ENCODE measurements around the gene MYOG. TPM values are rescaled to one million over a fixed set of nuclear protein-coding genes. Genes with fewer than 3 reads are reported as not detected.

Gene MYOG
- total and polyA plus RNA-seq, 2 of the 13 experiments (the other 11 are each of a cell fraction or from before 2014, with no cell fraction given), result not detected

DNA sequence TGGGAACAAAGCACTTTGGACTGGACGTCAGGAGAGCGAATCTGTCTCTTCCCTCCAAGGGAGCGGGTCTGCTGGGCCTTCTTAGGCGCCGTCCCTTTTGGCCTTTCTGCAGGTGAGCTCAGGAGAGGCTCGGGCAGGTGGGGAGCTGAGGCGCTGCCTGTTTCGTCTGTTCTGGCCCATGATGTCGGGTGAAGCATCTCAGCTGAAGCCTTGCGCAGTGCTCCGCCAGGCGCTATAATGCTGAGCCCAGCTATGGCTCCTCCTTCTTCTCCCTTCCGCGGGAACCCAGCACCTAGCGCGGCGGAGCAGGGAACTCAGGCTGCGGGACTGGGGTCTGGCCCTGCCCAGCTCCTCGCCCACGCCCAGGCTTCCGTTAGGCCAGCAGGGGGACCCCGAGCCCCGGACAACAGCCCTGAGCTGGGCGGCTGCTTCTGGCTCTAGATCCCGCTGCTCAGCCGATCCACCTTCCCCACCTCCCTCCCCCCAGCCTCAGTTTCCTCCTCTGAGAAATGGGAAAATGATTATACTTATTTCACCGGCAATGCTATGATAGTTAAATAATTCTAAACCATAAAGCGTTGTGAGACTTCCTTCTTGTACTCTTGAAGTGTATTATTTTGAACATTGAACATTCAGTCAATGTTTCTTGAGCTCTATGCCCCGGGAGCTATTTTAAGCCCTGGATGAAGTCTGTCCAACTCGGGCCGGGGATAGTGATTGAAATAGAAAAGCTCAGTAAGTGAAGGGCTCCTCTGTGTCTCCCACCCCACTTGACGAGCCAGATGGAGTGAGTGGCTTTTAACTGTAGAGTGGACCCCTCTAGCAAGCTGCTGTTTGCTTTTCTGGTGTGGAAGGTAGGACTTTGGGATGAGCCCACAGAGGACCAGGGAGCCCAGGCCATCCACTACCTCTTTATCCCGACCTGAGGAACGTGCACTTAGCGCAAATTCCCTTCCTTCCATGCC lies 32.1 kb upstream of the MYOG start (continued):
- TF ChIP-seq SMC3 (IDR thresholded peaks at IDR 0.05; ENCODE audit: low read length) (peak; percentile 30; the same call in 1 of the 2 replicates), ZNF747 (CRISPR knock-in tag; IDR thresholded peaks at IDR 0.05; ENCODE audit: borderline replicate concordance) (no peak), ZNF567 (CRISPR knock-in tag; IDR thresholded peaks at IDR 0.05; ENCODE audit: borderline replicate concordance) (no peak), HMG20B (CRISPR knock-in tag; conservative IDR thresholded peaks at IDR 0.05) (no peak), ZNF205 (CRISPR knock-in tag; IDR thresholded peaks at IDR 0.05) (no peak), ELF3 (CRISPR knock-in tag; IDR thresholded peaks at IDR 0.05) (0 out of 2 replicates have a peak, but pooled peaks have one; percentile 16)
- TF ChIP-seq, protein P1, sequence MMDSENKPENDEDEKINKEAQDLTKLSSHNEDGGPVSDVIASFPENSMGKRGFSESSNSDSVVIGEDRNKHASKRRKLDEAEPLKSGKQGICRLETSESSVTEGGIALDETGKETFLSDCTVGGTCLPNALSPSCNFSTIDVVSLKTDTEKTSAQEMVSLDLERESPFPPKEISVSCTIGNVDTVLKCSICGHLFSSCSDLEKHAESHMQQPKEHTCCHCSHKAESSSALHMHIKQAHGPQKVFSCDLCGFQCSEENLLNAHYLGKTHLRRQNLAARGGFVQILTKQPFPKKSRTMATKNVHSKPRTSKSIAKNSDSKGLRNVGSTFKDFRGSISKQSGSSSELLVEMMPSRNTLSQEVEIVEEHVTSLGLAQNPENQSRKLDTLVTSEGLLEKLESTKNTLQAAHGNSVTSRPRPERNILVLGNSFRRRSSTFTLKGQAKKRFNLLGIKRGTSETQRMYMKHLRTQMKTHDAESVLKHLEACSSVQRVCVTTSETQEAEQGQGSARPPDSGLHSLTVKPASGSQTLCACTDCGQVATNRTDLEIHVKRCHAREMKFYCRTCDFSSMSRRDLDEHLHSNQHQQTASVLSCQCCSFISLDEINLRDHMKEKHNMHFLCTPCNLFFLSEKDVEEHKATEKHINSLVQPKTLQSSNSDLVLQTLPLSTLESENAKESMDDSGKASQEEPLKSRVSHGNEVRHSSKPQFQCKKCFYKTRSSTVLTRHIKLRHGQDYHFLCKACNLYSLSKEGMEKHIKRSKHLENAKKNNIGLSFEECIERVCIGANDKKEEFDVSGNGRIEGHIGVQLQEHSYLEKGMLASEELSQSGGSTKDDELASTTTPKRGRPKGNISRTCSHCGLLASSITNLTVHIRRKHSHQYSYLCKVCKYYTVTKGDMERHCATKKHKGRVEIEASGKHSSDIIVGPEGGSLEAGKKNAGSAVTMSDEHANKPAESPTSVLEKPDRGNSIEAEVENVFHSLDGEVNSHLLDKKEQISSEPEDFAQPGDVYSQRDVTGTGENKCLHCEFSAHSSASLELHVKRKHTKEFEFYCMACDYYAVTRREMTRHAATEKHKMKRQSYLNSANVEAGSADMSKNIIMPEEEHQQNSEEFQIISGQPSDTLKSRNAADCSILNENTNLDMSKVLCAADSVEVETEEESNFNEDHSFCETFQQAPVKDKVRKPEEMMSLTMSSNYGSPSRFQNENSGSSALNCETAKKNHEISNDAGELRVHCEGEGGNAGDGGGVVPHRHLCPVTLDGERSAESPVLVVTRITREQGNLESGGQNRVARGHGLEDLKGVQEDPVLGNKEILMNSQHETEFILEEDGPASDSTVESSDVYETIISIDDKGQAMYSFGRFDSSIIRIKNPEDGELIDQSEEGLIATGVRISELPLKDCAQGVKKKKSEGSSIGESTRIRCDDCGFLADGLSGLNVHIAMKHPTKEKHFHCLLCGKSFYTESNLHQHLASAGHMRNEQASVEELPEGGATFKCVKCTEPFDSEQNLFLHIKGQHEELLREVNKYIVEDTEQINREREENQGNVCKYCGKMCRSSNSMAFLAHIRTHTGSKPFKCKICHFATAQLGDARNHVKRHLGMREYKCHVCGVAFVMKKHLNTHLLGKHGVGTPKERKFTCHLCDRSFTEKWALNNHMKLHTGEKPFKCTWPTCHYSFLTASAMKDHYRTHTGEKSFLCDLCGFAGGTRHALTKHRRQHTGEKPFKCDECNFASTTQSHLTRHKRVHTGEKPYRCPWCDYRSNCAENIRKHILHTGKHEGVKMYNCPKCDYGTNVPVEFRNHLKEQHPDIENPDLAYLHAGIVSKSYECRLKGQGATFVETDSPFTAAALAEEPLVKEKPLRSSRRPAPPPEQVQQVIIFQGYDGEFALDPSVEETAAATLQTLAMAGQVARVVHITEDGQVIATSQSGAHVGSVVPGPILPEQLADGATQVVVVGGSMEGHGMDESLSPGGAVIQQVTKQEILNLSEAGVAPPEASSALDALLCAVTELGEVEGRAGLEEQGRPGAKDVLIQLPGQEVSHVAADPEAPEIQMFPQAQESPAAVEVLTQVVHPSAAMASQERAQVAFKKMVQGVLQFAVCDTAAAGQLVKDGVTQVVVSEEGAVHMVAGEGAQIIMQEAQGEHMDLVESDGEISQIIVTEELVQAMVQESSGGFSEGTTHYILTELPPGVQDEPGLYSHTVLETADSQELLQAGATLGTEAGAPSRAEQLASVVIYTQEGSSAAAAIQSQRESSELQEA (CRISPR knock-in tag; IDR thresholded peaks at IDR 0.05; ENCODE audit: not compliant biosample characterization), result no peak
- TF ChIP-seq, protein P2, sequence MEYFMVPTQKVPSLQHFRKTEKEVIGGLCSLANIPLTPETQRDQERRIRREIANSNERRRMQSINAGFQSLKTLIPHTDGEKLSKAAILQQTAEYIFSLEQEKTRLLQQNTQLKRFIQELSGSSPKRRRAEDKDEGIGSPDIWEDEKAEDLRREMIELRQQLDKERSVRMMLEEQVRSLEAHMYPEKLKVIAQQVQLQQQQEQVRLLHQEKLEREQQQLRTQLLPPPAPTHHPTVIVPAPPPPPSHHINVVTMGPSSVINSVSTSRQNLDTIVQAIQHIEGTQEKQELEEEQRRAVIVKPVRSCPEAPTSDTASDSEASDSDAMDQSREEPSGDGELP (IDR thresholded peaks at IDR 0.05; ENCODE audit: borderline replicate concordance, low read depth), result no peak
- TF ChIP-seq, protein P3, sequence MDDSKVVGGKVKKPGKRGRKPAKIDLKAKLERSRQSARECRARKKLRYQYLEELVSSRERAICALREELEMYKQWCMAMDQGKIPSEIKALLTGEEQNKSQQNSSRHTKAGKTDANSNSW (CRISPR knock-in tag; IDR thresholded peaks at IDR 0.05; ENCODE audit: borderline replicate concordance), result no peak
- TF ChIP-seq, protein P4, sequence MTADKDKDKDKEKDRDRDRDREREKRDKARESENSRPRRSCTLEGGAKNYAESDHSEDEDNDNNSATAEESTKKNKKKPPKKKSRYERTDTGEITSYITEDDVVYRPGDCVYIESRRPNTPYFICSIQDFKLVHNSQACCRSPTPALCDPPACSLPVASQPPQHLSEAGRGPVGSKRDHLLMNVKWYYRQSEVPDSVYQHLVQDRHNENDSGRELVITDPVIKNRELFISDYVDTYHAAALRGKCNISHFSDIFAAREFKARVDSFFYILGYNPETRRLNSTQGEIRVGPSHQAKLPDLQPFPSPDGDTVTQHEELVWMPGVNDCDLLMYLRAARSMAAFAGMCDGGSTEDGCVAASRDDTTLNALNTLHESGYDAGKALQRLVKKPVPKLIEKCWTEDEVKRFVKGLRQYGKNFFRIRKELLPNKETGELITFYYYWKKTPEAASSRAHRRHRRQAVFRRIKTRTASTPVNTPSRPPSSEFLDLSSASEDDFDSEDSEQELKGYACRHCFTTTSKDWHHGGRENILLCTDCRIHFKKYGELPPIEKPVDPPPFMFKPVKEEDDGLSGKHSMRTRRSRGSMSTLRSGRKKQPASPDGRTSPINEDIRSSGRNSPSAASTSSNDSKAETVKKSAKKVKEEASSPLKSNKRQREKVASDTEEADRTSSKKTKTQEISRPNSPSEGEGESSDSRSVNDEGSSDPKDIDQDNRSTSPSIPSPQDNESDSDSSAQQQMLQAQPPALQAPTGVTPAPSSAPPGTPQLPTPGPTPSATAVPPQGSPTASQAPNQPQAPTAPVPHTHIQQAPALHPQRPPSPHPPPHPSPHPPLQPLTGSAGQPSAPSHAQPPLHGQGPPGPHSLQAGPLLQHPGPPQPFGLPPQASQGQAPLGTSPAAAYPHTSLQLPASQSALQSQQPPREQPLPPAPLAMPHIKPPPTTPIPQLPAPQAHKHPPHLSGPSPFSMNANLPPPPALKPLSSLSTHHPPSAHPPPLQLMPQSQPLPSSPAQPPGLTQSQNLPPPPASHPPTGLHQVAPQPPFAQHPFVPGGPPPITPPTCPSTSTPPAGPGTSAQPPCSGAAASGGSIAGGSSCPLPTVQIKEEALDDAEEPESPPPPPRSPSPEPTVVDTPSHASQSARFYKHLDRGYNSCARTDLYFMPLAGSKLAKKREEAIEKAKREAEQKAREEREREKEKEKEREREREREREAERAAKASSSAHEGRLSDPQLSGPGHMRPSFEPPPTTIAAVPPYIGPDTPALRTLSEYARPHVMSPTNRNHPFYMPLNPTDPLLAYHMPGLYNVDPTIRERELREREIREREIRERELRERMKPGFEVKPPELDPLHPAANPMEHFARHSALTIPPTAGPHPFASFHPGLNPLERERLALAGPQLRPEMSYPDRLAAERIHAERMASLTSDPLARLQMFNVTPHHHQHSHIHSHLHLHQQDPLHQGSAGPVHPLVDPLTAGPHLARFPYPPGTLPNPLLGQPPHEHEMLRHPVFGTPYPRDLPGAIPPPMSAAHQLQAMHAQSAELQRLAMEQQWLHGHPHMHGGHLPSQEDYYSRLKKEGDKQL (CRISPR knock-in tag; IDR thresholded peaks at IDR 0.05; ENCODE audit: low read depth), result no peak
- TF ChIP-seq, protein P5, sequence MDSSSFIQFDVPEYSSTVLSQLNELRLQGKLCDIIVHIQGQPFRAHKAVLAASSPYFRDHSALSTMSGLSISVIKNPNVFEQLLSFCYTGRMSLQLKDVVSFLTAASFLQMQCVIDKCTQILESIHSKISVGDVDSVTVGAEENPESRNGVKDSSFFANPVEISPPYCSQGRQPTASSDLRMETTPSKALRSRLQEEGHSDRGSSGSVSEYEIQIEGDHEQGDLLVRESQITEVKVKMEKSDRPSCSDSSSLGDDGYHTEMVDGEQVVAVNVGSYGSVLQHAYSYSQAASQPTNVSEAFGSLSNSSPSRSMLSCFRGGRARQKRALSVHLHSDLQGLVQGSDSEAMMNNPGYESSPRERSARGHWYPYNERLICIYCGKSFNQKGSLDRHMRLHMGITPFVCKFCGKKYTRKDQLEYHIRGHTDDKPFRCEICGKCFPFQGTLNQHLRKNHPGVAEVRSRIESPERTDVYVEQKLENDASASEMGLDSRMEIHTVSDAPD (CRISPR knock-in tag; IDR thresholded peaks at IDR 0.05), result no peak
